IPS-NIHi11 (cell line): ENCODE data around the gene CNNM3.

Experiments
- DNase-seq: peaks from one replicate; pipeline ENCODE4 v3.0.0; 2012; ENCODE audit warnings: mixed read lengths, low spot score

CNNM3 gene

DNA sequence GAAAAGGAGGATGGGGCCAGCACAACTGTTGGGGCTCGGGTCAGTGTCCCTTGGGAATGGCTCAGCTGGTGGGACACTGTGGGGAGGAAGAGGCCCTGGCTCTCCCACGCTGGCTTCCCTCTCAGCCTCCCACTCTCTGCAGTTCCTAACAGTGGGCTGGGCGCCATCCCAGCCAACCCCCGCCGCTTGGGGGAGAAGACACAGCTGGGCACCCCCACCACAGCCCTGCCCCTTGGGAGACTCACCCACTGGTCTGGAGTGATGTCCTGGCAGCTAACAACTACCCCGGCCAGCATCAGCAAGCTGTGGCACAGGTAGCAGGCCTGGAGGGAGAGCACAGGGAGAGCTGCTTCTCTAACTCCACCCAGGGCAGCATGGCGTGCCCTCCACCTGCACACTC, 62.1 kb downstream of the CNNM3 start:
- no peak for DNase-seq

- no peak for DNase-seq
Observed at GRCh38 chr2:96878796-96879544, 62.9 kb downstream of the CNNM3 start.

GRCh38 chr2:96879545-96880040, 63.5 kb downstream of the CNNM3 start:
- DNase-seq: no peak

GRCh38 chr2:96880891-96881273, 64.8 kb downstream of the CNNM3 start:
- no peak for DNase-seq

DNA sequence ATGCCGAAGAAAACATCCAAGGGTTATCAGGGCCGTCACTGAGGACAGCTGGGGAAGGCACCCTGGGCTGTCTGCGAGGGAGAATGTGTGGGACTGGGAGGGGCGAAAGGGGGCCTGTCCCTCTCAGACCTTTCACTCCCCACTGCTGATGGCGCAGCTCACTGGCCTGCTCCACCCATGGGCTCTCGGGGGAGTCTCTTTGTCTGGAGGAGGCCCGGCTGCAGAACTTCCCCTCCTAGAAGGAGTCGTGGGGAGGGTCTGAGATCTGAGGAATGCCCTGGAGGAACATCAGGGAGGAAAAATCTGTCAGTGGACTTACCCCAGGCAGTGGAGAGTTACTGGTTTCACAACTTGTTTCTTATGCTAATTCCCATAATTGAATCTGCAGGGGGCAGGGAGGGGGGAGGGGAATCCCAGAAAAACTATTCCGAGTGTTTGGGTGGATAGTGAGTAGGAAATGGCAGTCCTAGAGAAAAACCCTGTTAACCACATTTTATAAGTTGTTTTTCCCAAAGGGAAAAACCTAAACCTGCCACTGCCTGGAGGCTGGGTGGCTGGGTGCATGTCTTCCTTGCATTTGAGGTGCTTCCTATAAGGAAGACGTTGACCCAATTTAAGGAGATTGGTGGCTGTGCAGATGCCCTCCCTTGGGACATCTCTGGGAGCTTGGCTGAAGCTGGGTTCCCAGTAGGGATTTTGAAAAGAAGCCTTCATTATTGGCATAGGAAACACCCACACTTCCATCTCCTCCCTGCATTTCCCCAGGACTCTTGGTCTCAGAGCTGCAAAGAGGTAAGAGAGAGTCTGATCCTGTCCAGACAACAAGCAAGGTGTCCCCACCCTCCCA, 65.5 kb downstream of the CNNM3 start:
- no peak for DNase-seq

DNA sequence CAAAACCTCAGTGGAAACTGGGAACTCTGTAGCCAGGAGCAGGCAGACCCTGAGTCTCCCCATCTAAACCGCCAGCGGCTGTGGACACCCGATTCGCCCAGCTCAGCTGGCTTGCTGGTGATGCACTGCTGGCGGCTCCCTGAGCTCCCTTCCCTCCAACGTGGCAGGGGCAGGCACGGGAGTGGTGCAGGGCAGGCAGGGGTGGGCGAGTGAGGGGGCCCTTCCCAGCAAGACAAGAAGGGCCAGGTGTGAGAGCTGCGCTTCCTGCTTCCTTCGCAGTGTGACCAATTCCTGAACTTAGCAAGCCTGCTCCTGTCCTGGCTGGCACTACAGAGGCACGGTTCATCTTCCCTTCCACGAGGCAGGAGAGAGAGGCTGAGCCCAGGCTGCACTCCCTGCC, 66.2 kb downstream of the CNNM3 start:
- DNase-seq: no peak

GRCh38 chr2:96882906-96883305, 66.8 kb downstream of the CNNM3 start:
- no peak for DNase-seq

DNA sequence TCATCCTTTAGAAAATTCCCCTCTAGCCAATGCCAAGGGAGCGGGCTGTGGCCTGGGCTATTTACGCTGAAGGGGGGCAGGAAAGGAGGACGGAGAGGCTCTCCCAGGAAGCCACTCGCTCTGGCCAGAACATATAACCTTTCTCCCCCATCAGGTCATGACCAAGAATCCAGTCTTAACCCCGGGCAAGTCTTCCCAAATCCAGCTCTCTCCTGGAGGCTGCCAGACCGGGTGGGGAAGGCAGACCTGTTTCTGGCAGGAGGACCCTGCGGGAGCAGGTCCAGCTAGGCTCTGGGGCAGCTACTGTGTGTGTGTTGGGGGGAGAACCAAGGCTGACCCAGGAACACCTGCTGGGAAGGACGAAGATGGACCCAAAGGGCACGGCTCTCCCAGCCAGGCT, 67.2 kb downstream of the CNNM3 start:
- DNase-seq: no peak
